Measurements from ENCODE around the gene KLHDC9. TPM values are rescaled to one million over a fixed set of nuclear protein-coding genes. Genes with fewer than 3 reads are reported as not detected.
"Not testable (repeated sequence)": the region's sequence is repeated elsewhere in the genome, so short reads cannot be mapped to it uniquely, and the experiment has no call there.

Gene KLHDC9, protein sequence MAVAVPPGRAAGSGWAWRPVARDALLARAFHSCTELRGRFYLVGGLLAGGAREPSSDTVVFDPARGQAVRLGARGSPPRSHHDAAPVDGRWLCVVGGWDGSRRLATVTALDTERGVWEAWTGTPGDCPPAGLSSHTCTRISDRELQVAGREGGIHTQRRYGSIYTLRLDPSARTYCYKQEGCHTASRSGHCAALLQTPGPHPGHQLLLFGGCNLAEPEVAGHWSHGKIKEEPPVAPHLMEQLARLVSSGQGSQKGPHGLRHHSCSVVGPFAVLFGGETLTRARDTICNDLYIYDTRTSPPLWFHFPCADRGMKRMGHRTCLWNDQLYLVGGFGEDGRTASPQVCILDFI
- 0.22 TPM for polyA plus RNA-seq (2013, experiment 1 of 2; ENCODE audit: insufficient read length)
- not detected for polyA plus RNA-seq (2013, experiment 2 of 2; ENCODE audit: insufficient read length)

DNA sequence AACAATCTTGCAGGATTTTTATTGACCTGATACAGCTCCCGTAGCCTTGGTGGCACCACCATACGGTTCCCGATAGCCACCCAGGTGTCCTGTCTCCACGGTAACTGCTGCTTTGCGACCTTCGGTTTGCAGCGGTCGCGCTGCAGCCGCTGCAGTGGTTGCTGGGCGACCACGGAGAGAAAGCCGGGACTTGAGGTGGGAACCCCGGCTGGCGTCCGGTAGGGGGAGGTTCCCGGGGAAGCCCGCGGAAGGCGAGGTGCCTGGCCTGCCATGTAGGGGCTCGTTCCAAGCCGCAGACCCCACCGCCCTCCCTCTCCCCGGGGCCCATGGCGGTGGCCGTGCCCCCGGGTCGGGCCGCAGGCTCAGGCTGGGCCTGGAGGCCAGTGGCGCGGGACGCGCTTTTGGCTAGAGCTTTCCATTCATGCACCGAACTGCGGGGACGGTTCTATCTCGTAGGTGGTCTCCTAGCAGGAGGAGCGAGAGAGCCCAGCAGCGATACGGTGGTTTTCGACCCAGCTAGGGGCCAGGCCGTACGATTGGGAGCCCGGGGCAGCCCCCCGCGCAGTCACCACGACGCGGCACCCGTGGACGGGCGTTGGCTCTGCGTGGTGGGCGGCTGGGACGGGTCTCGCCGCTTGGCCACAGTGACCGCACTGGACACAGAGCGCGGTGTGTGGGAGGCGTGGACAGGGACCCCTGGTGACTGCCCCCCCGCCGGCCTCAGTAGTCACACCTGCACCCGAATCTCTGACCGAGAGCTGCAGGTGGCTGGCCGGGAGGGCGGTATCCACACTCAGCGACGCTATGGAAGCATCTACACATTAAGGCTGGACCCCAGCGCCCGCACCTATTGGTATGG lies at the start of gene KLHDC9:
TSS of gene KLHDC9 (plus strand) at position 152 of the 859 bp plus-strand sequence. CDS start at position 327, 175 bp downstream.
- no peak for DNase-seq

DNA sequence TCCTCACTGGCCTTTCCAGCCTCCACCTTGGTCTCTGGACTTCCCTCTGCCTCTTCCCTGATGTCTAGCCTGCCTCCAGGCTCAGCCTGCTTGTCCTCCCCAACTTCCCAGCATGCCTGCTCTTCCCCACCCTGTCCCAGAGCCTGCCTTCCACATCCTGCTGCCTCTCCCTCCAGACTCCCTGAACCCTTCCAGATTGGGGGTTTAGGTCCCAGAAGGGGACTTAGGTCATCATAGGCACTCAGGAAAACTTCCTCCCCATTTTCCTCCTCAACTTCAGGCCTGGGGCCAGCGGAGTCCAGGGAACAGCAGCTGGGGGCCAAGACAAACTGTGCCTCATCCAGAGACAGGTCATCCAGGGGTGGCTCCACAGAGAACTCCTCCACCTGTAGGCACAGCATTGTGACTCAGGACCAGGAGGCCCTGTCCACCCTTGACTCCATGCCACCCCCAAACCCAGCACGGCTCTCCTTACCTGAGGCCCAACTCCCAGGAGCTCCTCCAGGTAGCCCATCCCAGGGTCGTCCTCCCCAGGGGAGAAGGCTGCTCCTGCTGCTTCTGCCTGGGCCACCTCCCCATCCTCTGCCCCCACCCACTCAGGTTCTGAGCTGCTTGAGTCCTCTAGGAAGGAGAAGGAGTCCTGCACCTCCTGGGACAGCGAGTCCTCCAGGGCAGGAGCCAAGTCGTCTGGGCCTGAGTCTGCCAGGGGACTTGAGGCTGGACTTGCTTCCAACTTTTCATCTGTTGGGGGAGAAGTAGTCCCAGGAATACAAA lies 49.0 kb upstream of the KLHDC9 start:
- no peak for DNase-seq

DNA sequence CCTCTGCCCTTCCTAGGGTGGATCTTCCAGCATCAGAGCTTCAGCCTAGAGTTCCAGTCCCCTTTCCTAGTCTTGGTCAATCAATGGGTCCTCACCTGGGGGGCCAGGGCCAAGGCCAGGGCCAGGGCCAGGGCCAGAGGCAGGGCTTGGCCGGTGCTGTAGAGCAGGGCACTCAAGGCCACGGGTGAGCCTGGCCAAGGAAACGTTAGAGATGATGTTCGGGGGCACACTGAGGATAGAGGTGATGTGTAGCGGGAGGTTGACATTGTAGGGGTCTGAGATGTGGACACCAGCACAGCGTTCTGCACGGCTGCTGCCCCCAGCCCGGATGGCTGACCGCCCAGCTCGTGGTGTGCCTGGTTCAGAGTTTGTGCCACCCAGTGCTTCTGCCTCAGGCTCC lies 46.9 kb upstream of the KLHDC9 start:
- no peak for DNase-seq

DNA sequence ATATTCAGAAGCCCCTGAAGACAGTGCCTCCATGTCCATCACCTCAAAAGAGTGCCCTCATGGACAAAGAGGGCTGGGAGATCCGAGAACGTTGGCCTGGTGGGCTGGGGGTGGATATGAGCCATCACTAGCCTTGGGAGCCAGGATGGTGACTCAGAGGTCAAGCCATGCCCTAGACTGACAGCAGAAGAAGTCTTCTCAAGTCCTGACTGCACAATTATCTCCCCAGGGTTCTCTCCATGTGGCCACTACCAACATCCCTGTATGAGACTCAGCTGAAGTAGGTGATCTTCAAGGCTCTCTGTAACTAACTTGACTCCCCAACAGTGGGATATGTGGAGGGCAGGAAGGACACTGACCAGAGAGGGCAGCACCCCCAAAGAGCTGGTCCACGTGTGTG lies 45.3 kb upstream of the KLHDC9 start:
- DNase-seq: no peak

DNA sequence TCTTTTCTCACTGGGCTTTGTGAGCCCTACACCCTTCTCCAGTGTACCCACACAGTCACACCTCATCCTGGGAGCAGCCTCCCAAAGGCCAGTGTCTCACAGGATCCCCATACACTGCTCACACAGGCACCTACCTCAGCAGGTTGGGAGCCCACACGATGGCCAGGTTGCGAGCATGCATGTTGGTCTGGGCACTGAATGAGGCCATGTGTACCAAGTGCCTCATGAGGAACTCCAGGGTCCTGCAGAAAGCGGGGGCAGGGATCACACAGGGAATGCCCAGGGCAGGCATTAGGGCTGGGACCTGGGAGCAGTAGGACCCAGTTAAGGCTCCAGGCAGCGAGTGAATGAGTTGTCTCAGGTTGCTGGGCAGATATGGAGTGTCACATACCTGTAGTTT lies 43.9 kb upstream of the KLHDC9 start:
- DNase-seq: no peak

DNA sequence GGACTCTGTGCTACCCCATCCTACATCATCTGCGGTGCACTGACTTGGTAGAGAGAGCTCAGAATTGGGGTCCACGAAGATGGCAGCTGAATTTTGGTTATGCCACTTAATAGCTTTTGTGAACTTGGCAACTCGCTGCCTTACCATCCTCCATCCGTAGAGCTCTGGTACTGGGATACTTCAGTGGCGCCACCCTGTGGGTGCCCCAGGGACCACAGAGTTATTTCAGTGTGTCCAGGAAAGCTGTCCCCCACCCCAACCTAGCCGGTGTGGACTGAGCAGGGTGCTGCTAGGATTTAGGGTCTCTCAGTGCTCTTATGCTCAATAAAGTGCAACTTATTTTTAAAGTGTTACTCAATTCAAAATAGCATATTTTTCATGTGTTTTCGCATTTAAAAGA lies 43.4 kb upstream of the KLHDC9 start:
- DNase-seq: no peak

DNA sequence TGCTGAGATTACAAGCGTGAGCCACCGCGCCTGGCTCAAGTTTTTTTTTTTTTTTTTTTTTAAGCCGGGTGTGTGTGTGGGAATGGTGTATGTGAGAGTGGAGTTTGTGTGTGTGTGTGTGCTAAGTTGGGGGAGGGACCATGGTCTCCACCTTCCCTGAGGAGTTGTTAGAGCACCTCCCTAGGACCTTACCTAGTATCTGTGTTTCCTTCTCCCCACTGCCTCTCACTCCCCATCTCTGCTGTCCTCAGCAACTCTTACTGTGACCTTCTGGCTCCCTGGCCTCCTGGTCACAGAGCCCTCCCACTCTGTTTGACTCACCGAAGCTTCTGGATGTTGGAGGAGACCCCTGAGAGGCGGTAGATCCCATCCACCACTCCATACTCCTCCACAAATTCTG lies 38.9 kb upstream of the KLHDC9 start:
- DNase-seq: no peak

DNA sequence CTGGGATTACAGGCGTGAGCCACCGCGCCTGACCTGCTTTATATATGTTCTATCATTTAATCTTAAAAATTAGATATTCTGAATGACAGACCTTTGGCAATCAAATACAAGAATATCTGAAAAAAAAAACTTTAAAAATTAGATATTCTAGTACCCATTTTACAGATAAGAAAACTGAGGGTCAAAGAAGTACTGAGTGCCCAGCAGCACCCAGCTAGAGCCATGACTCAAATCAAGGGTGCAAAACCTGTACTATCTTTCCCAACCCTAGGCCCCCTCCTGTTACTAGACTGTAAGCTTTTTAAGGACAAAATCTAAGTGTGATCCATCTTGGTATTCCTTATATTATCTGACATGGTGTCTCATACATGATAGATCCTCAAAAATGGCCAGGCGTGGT lies 36.7 kb upstream of the KLHDC9 start:
- no peak for DNase-seq

DNA sequence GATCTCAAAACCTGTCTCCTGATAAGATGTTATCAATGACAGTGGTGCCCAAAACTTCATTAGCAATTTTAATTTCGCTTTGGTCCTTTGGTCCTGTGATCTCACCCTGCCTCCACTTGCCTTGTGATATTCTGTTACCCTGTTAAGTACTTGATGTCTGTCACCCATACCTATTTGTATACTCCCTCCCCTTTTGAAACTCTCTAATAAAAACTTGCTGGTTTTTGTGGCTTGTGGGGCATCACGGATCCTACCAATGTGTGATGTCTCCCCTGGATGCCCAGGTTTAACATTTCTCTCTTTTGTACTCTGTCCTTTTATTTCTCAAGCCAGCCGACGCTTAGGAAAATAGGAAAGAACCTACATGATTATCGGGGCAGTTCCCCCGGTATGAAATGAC lies 34.2 kb upstream of the KLHDC9 start:
- DNase-seq: not testable (repeated sequence)

DNA sequence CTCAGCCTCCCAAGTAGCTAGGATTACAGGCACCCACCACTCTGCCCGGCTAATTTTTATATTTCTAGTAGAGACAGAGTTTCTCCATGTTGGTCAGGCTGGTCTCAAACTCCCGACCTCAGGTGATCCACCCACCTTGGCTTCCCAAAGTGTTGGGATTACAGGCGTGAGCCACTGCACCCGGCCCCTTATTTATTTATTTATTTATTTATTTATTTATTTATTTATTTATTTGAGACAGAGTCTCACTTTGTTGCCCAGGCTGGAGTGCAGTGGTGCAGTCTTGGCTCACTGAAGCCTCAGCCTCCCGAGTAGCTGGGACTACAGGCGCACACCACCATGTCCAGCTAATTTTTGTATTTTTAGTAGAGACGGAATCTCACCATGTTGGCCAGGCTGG lies 32.5 kb upstream of the KLHDC9 start:
- not testable (repeated sequence) for DNase-seq

DNA sequence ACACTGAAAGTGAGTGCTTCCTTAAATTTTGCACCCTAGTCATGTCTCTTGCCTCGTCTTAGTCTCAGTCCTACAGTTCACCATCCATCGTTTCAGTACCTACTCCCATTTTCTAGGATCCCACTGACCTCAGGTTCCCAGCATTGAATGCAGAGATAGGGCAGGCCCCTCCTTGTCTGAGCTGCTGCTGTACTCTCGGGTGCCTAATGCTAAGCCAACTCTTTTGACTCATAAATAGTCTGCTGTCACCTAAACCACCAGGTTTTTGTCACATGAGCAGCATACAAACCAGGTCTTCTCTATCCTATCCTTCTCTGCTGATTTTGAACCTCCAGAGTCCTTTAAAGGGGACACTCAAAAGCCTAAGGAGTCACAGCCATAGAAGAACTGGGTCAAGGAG lies 31.5 kb upstream of the KLHDC9 start:
- DNase-seq: no peak

DNA sequence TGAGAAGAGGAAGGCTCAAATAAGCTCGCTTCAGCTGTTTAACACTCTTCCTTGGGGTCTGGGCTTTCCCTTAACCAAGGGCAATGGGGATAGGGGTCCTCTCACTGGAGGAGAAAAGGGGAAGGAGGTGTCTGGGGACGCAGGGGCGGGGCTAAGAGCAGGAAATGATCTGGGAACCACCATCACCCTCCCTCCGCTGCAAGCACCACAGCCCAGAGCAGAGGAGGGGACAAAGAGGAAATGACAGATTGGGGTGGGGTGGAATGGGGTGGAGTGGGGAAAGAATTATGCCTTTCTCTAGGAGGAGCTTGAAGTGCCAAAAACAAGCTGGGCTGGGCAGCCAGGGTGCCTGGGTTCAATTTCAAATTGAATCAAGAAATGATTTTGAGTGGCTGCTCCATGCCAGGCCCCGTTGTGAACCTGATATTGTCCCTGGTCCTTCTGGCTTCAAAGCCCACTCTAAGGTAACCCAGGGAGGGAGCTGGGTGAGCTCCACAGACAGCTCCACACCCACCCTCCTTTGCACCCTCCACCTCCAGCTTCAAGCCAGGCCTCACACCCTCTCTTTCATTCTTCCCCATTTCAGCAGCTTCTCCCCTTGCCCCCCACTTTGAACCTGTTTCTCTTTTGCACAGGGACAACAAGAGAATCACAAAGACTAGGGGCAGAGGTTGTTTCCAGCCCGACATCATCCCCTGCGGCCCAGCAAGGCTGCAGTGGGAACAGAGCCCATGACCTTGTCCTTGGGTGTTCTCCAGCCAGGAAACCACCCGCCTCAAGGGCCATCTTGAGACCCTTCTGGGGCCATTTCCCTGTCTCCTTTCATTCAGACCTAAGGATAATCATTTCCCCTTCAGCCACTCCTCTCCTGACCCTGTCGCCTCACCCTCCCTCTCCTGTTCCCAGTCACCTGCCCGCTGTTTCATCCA lies 29.6 kb upstream of the KLHDC9 start:
- peak; percentile 25 for DNase-seq

DNA sequence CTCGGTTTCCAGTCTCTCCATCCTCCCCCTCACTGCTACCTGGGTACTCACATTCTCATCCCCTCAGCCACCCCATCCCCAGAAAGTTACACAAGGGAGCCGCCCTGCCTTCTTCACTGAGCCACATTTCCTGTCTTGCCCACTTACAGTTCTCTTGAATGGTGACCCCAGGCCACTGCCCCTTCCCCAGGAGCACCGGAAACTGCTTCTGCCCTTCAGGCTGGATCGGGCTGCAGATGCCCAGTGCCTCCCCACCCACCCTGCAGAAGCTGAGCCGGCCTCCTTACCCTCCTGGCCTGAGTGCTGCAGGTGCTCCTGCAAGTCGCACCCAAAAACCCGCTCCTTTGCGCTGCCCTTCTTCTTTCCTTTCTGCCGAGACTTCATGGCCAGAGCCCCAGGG lies 28.9 kb upstream of the KLHDC9 start:
- no peak for DNase-seq

DNA sequence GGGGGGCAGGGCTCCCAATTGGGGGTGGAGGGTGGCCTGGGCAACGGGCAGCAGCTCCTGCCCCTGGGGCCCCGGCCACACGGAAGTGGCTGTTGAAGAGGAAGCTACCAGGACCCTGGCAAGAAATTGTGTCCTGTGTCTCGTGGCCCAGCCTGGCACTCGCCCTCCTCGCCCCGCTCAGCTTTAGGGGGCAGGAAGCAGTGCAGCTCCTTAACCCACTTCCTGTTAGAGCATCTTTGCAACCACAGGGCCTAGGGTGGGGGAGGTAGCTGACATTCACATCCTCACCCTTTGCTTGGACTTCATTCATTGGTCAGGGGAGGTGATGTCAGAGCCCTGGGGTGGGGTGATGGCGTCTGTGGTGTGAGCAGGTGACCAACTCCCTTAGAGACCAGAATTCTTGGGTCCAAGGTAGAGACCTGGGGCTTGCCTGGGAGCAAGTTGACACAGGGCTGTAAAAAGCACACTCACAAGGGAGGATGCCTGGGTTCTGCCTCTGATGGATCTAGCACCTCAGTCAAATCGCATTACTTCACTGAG lies 28.4 kb upstream of the KLHDC9 start, which contains the start of gene ARHGAP30:
TSS of gene ARHGAP30 (minus strand) at position 161 of the 540 bp plus-strand sequence. CDS start 267 bp downstream, outside the sequence.
- no peak for DNase-seq

DNA sequence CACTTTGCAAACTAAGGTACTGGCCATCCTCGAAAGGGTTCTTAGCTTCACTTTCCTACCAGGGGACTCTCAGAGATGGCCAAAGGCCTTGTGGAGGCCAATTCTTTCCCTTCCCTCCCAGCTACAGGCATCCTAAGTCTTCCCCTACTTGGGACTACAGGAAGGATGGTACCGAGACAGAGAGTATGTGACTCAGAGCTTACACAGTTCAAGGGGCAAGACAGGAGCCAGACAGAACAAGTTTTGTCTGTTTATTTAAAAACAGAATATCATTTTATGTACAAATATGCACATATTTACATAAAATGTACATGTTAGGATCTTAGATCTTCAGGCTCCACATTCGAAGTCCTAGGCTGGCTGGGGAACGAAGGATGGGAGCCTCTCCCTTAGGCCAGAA lies 27.4 kb upstream of the KLHDC9 start:
- DNase-seq: no peak

DNA sequence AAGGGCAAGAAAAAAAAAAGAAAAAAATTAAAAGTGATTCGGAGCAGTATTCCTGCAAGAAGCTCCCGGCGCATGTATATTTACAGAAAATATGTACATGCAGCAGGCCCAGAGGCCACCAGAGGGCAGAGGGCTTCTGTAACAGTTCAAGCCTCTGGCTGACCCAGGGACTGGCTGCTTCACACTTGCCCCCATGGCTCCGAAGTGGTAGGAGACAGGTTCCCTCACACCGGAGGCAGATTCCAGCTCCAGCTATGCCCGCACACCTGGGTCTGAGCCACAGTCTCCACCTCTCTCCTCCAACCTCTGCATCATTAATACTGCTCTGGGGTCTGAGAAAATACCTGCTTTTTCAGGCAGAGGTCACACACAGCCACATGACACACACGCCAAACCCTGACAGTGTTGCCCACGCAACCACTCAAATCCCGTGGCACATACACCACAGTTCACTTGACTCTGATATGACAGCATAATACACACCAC lies 26.2 kb upstream of the KLHDC9 start:
- peak; percentile 42 for DNase-seq

DNA sequence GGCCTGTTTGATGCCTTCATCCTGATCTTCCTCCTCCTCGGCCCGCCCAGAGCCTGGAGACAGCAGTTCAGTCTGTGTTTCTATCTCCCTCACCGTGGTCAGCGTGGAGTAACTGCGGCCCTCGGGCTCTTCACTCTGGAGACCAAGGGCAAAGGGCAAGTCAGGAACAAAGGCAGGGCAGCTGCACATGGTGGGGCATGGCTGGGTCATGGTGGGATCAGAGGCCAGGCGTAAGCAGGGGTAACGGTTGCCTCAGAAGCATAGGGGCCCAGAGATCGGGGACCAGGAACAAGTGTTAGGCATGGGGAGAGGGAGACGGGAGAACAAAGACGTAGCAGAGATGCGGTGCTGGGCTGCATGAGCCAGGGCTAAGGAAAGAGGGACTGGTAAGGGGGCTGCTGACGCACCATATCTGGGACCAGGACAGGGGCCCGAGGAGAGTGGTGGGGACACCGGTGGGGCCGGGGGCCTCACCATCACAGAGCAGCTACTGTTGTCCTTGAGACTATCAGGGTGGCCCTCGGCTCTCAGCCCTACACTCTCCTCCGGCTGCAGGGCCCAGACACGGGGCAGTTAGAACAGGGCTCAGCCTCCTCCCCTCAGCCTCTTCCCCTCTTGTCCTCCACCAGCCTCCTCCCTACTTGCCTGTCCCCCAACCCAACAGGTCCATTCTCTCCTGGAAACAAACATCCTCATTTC lies 25.3 kb upstream of the KLHDC9 start:
- no peak for DNase-seq

DNA sequence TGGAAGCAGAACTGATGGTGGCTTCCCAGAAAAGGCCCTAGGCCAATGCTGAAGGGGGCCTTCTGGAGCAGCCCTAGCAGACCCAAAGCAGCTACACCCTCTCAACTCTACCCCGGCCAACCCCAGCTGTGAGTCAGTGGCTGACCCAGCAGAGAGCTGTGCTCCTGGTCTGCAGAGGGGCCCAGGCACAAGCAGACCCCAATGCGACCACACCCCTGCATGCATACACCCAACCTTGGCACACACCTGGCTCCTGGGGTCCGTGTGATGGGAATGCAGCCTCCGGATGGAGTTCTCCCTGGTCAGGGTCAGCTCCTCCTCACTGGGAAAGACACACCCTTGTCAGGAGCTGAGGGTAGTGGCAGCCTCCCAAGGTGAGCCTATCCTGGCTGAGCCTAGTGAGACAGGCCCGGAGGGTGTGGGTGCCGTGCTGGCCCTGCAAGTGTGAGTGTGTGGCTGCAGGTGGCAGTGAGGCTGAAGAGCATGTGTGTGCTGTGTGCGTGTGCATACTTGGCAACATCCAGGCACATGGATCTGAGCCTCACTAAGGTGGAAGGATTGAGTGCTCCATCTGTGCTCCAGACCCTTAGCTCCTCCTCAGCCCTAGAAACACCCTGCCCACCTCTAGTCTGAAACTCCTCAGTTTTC lies 24.6 kb upstream of the KLHDC9 start:
- DNase-seq: no peak

DNA sequence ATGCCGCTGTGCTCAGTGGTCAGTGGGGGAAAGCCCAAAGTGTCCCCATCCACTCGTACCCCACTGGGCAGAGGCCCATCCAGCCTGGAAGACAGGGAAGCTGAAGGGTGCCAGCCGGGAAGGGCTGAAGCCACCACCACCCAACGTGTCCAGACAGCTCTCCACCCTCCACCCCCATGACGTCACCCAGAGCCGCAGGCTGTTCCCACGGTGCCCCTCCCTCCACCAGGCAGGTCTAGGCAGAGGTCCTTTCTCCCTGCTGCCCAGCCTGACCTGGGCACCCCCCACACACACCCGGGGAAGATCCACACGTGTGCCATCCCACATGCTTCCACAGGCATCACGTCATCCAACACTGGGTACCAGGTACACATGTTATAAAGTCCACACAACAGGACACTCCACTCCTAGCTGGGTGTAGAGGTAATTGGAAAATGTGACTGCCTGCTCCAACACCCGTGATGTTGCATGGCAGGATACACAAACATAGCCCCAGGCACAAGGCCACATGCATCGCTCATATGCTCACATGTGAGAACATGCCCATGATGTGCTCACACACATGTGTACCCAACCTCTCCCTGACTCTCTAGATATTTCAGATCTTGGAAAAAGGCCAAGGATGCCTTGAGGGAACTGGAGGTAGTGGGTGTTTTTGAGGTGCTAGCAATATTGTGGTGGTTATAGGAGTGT lies 23.3 kb upstream of the KLHDC9 start:
- no peak for DNase-seq

Data from fibroblast of skin of back (primary cell).